K562 (cell line): ENCODE results near the gene TM4SF5. TPM values are rescaled to one million over a fixed set of nuclear protein-coding genes. Genes with fewer than 3 reads are reported as not detected.

ENCODE experiments used
- ATAC-seq: fragments of 200-7000 bp; cut with Tn5 transposase; 3 replicates; pipeline ENCODE4 v1.9.1; 2020; ENCODE audit warnings: moderate library complexity
- BruUV-seq: library from RNA; stranded (reverse); fragments of 400-500 nt; replicated peaks from 2 replicates; lab custom pipeline; 2021; lab: Mats Ljungman, UMichigan
- CTCF ChIA-PET: fragments of 300-600 bp; formaldehyde crosslinking; extraction: SDS; loops from one replicate; lab custom pipeline; 2021; ENCODE audit warnings: low intra/inter-chr PET ratio; lab: Yijun Ruan, JAX
- POLR2A ChIA-PET: fragments of 300-600, 350-650 bp; sonication (Branson Sonifier 250); formaldehyde crosslinking; extraction: SDS; loops from one replicate; lab custom pipeline; 2021; ENCODE audit warnings: antibody characterized with exemption, inconsistent platforms; lab: Yijun Ruan, JAX
- DNase-seq, 4 experiments: peaks; one replicate each; pipeline versions ENCODE4 v3.0.0 to v3.0.0-alpha.2; 2011 to 2018; ENCODE audit warnings: low spot score in 3 of 4, mixed read lengths in 3 of 4; ENCODE audit errors: extremely low read depth in 1 of 4
- FAIRE-seq: peaks from 2 replicates; lab custom pipeline; 2011; peaks lifted over from hg19 to GRCh38; lab: Jason Lieb, UNC
- H2AFZ ChIP-seq: 2 replicates; pipeline ENCODE4 v1.6.0; 2011; ENCODE audit warnings: low read depth, low read length, control low read depth, inconsistent platforms
- H3K27ac ChIP-seq: fragments of 200-600 bp; 3 replicates; pipeline ENCODE4 v1.8.0; 2011; ENCODE audit warnings: low read depth, mild to moderate bottlenecking, control low read depth, inconsistent platforms, low read length, moderate library complexity, mixed read lengths; ENCODE audit errors: extremely low read depth
- H3K27me3 ChIP-seq, 2 experiments: fragments of 300-600 bp in 1 of 2; 2 replicates in 1 of 2; 3 replicates in 1 of 2; pipeline versions ENCODE4 v1.6.0 to v1.8.0; 2011; ENCODE audit warnings: inconsistent platforms in 2 of 2, low read length in 2 of 2, mild to moderate bottlenecking in 1 of 2, mixed read lengths in 1 of 2, moderate library complexity in 1 of 2; ENCODE audit not compliant: control insufficient read depth in 2 of 2, insufficient read depth in 2 of 2
- H3K36me3 ChIP-seq: fragments of 300-600 bp; 3 replicates; pipeline ENCODE4 v1.8.0; 2011; ENCODE audit warnings: mild to moderate bottlenecking, low read length, inconsistent platforms; ENCODE audit not compliant: control insufficient read depth, insufficient read depth
- H3K4me1 ChIP-seq, 2 experiments: fragments of 200-600 bp in 1 of 2; replicated peaks in 1 of 2; 2 replicates in 1 of 2; 3 replicates in 1 of 2; pipeline versions ENCODE4 v1.5.1 to v1.8.0; 2011; ENCODE audit warnings: inconsistent platforms in 2 of 2, low read length in 2 of 2, mild to moderate bottlenecking in 1 of 2, mixed read lengths in 1 of 2, moderate library complexity in 1 of 2; ENCODE audit not compliant: control insufficient read depth in 2 of 2, insufficient read depth in 2 of 2
- H3K4me2 ChIP-seq: 2 replicates; pipeline ENCODE4 v1.6.1; 2011; ENCODE audit warnings: low read length, control low read depth, inconsistent platforms, mixed read lengths; ENCODE audit not compliant: insufficient read depth
- H3K4me3 ChIP-seq: fragments of 200-600 bp; sonication (generic), shearing (Covaris generic); 2 replicates; pipeline ENCODE4 v1.5.1; 2016; ENCODE audit warnings: control low read depth, inconsistent platforms
- H3K79me2 ChIP-seq: fragments of 200-600 bp; 3 replicates; pipeline ENCODE4 v1.8.0; 2011; ENCODE audit warnings: low read length, inconsistent platforms; ENCODE audit not compliant: control insufficient read depth, insufficient read depth
- H3K9ac ChIP-seq, 2 experiments: 2 replicates each; pipeline versions ENCODE4 v1.6.0 to v1.6.1; 2011; ENCODE audit warnings: low read depth in 2 of 2, low read length in 2 of 2, control low read depth in 1 of 2, inconsistent platforms in 1 of 2, mild to moderate bottlenecking in 1 of 2, mixed read lengths in 1 of 2; ENCODE audit not compliant: insufficient read depth in 1 of 2
- H3K9me1 ChIP-seq: one replicate; pipeline ENCODE4 v1.6.0; 2011; ENCODE audit warnings: inconsistent platforms, mild to moderate bottlenecking, low read length, moderate library complexity; ENCODE audit not compliant: control insufficient read depth, insufficient read depth
- H3K9me3 ChIP-seq: replicated peaks from 2 replicates; pipeline ENCODE4 v1.5.1; 2011; ENCODE audit warnings: low read depth, low read length, inconsistent platforms; ENCODE audit not compliant: control insufficient read depth, insufficient read depth
- H4K20me1 ChIP-seq: replicated peaks from 2 replicates; pipeline ENCODE4 v1.6.1; 2011; ENCODE audit warnings: low read length, inconsistent platforms, mixed read lengths; ENCODE audit not compliant: control insufficient read depth, insufficient read depth
- ATF1 ChIP-seq, 2 experiments: fragments of 450-650 bp in 1 of 2; IDR thresholded peaks; 2 replicates each; pipeline ENCODE4 v1.6.1; 2016; ENCODE audit warnings: missing compliant biosample characterization in 1 of 2, missing genetic modification characterization in 1 of 2
- CBFA2T3 ChIP-seq: fragments of 450-650 bp; IDR thresholded peaks from 2 replicates; pipeline ENCODE4 v1.6.1; 2017
- CREM ChIP-seq: IDR thresholded peaks from 2 replicates; pipeline ENCODE4 v1.6.1; 2014; ENCODE audit warnings: antibody characterized with exemption, low read depth
- CXXC5 ChIP-seq: fragments of 250-450 bp; sonication (Bioruptor Pico); IDR thresholded peaks from 2 replicates; pipeline ENCODE4 v1.8.0; 2022; ENCODE audit warnings: inconsistent platforms, mild to moderate bottlenecking, moderate library complexity
- EGR1 ChIP-seq: fragments of 450-650 bp; conservative IDR thresholded peaks from 2 replicates; pipeline ENCODE4 v1.6.1; 2017; ENCODE audit warnings: mild to moderate bottlenecking
- ERF ChIP-seq: fragments of 450-650 bp; formaldehyde crosslinking; IDR thresholded peaks from 2 replicates; pipeline ENCODE4 v1.4.0; 2020; ENCODE audit warnings: mild to moderate bottlenecking, mixed read lengths
- EZH2 ChIP-seq: IDR thresholded peaks from 2 replicates; pipeline ENCODE4 v1.6.1; 2012; ENCODE audit warnings: low read depth, mild to moderate bottlenecking, inconsistent platforms, low read length, borderline replicate concordance
- RFX5 ChIP-seq: IDR thresholded peaks from 2 replicates; pipeline ENCODE4 v1.6.1; 2011; ENCODE audit warnings: low read depth, mild to moderate bottlenecking, improper control_type of control experiment, low read length
- SOX6 ChIP-seq: fragments of 450-650 bp; IDR thresholded peaks from 2 replicates; pipeline ENCODE4 v1.6.1; 2014; ENCODE audit warnings: mild to moderate bottlenecking
- ZFX ChIP-seq: sonication (generic); formaldehyde crosslinking; IDR thresholded peaks from 2 replicates; pipeline ENCODE4 v1.8.0; 2022; ENCODE audit warnings: mild to moderate bottlenecking, missing genetic modification reagents, moderate library complexity
- WGBS: fragments of 100-300 bp; shearing (Covaris generic); methylation state at CpG from one replicate; pipeline ENCODE4 v1.1.6; 2016; ENCODE audit warnings: low coverage, mixed read lengths; ENCODE audit not compliant: insufficient coverage; ENCODE audit errors: missing lambda C conversion rate; 5-methylcytosine and 5-hydroxymethylcytosine counted together
- in situ Hi-C: fragments of 300-500 bp; cut with MboI; formaldehyde crosslinking; loops from 4 replicates; pipeline ENCODE4 v1.15.0; 2018; ENCODE audit warnings: inconsistent platforms, mixed read lengths
- intact Hi-C: fragments of 100-400 bp; cut with micrococcal nuclease; formaldehyde crosslinking; loops from 2 replicates; pipeline ENCODE4 v1.14.2; 2022
- polyA plus RNA-seq, 8 experiments: library from polyadenylated mRNA; depleted of rRNA in 4 of 8; stranded (reverse) in 5 of 8; unstranded in 3 of 8; fragments of >200 nt; fragmentation: Nextera tagmentation in 2 of 8; fragmentation: Illumina TruSeq in 1 of 8; extraction: Ambion mirVana in 2 of 8; extraction: Trizol in 1 of 8; gene quantifications; 2 replicates each; pipeline versions ENCODE4 v1.2.1 to v1.2.3, GENCODE V29; 2011 to 2014; ENCODE audit warnings: inconsistent platforms in 1 of 8, missing spikeins in 1 of 8
- total RNA-seq, 7 experiments: library from RNA; depleted of rRNA in 6 of 7; stranded (reverse); fragments of >200 nt in 6 of 7; fragmentation: Illumina TruSeq in 2 of 7; extraction: Trizol in 2 of 7; gene quantifications; 2 replicates each; pipeline versions ENCODE4 v1.2.1 to v1.2.3, GENCODE V29; 2011 to 2021; ENCODE audit warnings: low replicate concordance in 1 of 7
- TF ChIP-seq, protein P1 (sequence below), 2 experiments: IDR thresholded peaks; 2 replicates each; pipeline ENCODE4 v1.6.1; 2012; ENCODE audit warnings: improper control_type of control experiment in 2 of 2, low read depth in 2 of 2, low read length in 2 of 2, borderline replicate concordance in 1 of 2
- TF ChIP-seq, protein P2 (sequence below): sonication (generic); formaldehyde crosslinking; IDR thresholded peaks from 2 replicates; pipeline ENCODE4 v1.5.0; 2020; ENCODE audit warnings: missing genetic modification reagents
- TF ChIP-seq, protein P3 (sequence below), 2 experiments: IDR thresholded peaks; 2 replicates each; pipeline ENCODE4 v1.6.1; 2011; ENCODE audit warnings: borderline replicate concordance in 1 of 2, control low read depth in 1 of 2, low read depth in 1 of 2, low read length in 1 of 2, mild to moderate bottlenecking in 1 of 2, mixed read lengths in 1 of 2, moderate library complexity in 1 of 2; ENCODE audit not compliant: insufficient read depth in 1 of 2, insufficient read length in 1 of 2, poor library complexity in 1 of 2, severe bottlenecking in 1 of 2; ENCODE audit errors: extremely low read depth in 1 of 2

The TM4SF5 gene
- total and polyA plus RNA-seq, 9 of the 15 experiments (the other 6 are each of a cell fraction or from before 2014, with no cell fraction given) = not detected

DNA sequence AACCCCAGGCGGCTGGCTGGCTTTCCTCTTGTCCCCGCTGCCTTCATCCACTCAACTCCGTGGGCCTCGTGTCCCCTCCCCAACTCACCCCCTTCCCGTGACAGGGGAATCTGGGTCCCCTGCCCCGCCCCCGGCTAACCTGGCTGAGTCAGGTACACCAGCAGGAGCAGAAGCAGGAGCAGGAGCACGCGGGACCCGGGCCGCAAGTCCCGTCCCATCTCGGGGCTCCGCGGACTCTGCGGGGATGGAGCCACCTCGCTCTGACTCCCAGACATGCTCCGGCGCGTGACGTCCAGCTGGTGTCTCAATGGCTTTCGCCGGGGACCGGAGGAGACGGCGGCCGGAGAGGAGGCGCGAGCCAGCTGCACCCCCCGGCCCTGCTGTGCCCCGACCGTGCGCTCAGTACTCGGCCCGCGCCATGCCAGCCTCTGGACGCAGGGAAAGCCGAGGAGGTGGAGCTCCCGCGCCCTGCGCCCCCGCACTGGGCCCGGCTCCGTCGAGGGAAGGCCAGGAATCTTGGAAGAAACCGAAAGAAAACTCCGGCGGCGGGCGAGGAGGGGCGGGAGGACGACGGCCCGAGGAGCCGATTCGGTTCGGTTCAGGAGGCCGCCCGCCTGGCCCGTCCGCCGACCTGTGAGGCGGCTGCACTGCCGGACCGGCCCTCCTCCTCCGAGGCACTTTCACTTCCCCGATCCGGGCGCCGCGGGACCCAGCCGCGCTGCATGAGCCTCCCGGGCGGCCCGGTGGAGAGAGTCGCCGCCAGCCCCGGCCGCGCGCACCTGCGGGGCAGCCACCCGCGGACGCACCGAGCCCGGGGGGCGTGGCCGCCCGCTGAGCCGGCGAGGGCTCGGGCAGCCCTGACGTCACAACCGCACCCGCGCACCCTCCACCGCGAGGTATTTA, 32.3 kb upstream of the TM4SF5 start, which contains the start of the genes CXCL16 and ZMYND15:
Gene CXCL16 (minus strand): TSS at position 807 of the 903 bp plus-strand sequence. CDS start 589 bp downstream, at position 218.
Gene ZMYND15 (plus strand): TSS at position 712 of the 903 bp plus-strand sequence. CDS start 716 bp downstream, outside the sequence.
- ChIA-PET POLR2A (interaction anchor here (1.1 kb wide), 1 partner anchor 16 kb away, joined by 4 read pairs; no protein-coding TSS in a partner anchor), CTCF (interaction anchor here (0.7 kb wide), 1 partner anchor 402 kb away, joined by 3 read pairs; no protein-coding TSS in a partner anchor)
- Histone ChIP-seq H3K9me1 (no peaks in the 10 kb centered on the region), H3K4me1 (peaks cover 4 to 15% of the 10 kb centered on the region in 2 experiments; a peak in 3 of 5 replicates), H3K79me2 (no peaks in the 10 kb centered on the region), H3K27ac (no peak within 1 kb of the TSS), H3K4me3 (peak within 1 kb of the TSS; percentile 43), H3K9me3 (no peaks in the 10 kb centered on the region), H3K27me3 (peaks cover 15 to 40% of the 10 kb centered on the region in 2 experiments), H2AFZ (peak within 1 kb of the TSS; percentile 68), H3K9ac (peak within 1 kb of the TSS in 1 of 2 experiments; percentile 83; a peak in 2 of 4 replicates), H3K4me2 (peak within 1 kb of the TSS; percentile 72), H3K36me3 (no peaks in the 10 kb centered on the region), H4K20me1 (no peaks in the 10 kb centered on the region)
- ATAC-seq = peak; percentile 68
- peak; percentile 21 to 79 (median 60) for DNase-seq
- under 1% methylated on average over 44 of the region's 100 CpGs for WGBS
- intact Hi-C loops = no loop called here
- BruUV-seq = no TSS peak
- in situ Hi-C loops = no loop called here
- FAIRE-seq = no peak
- peak; percentile 42 for TF ChIP-seq CXXC5 (CRISPR knock-in tag)
- TF ChIP-seq ATF1 (CRISPR knock-in tag; IDR thresholded peaks at IDR 0.05) = no peak
- TF ChIP-seq ATF1 (tag; IDR thresholded peaks at IDR 0.05) = peak; percentile 25; the same call in 1 of the 2 replicates
- TF ChIP-seq EZH2 = peak; percentile 77; the same call in 1 of the 2 replicates
- TF ChIP-seq, protein P1, sequence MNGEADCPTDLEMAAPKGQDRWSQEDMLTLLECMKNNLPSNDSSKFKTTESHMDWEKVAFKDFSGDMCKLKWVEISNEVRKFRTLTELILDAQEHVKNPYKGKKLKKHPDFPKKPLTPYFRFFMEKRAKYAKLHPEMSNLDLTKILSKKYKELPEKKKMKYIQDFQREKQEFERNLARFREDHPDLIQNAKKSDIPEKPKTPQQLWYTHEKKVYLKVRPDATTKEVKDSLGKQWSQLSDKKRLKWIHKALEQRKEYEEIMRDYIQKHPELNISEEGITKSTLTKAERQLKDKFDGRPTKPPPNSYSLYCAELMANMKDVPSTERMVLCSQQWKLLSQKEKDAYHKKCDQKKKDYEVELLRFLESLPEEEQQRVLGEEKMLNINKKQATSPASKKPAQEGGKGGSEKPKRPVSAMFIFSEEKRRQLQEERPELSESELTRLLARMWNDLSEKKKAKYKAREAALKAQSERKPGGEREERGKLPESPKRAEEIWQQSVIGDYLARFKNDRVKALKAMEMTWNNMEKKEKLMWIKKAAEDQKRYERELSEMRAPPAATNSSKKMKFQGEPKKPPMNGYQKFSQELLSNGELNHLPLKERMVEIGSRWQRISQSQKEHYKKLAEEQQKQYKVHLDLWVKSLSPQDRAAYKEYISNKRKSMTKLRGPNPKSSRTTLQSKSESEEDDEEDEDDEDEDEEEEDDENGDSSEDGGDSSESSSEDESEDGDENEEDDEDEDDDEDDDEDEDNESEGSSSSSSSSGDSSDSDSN (IDR thresholded peaks at IDR 0.05; ENCODE audit: borderline replicate concordance in 1 of 2, low read depth in 2 of 2, low read length in 2 of 2) = 0 out of 4 replicates have a peak, but pooled peaks of 1 of the 2 experiments have one; percentile 49
- no peak for TF ChIP-seq CBFA2T3
- TF ChIP-seq EGR1 = peak; percentile 55; the same call in 1 of the 2 replicates
- TF ChIP-seq, protein P2, sequence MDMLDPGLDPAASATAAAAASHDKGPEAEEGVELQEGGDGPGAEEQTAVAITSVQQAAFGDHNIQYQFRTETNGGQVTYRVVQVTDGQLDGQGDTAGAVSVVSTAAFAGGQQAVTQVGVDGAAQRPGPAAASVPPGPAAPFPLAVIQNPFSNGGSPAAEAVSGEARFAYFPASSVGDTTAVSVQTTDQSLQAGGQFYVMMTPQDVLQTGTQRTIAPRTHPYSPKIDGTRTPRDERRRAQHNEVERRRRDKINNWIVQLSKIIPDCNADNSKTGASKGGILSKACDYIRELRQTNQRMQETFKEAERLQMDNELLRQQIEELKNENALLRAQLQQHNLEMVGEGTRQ (CRISPR knock-in tag) = 0 out of 2 replicates have a peak, but pooled peaks have one; percentile 7
- no peak for TF ChIP-seq ERF (CRISPR knock-in tag)
- no peak for TF ChIP-seq RFX5
- no peak for TF ChIP-seq SOX6
- TF ChIP-seq, protein P3, sequence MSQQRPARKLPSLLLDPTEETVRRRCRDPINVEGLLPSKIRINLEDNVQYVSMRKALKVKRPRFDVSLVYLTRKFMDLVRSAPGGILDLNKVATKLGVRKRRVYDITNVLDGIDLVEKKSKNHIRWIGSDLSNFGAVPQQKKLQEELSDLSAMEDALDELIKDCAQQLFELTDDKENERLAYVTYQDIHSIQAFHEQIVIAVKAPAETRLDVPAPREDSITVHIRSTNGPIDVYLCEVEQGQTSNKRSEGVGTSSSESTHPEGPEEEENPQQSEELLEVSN (IDR thresholded peaks at IDR 0.05; ENCODE audit: borderline replicate concordance in 1 of 2, extremely low read depth in 1 of 2, insufficient read depth in 1 of 2, insufficient read length in 1 of 2, low read depth in 1 of 2, low read length in 1 of 2, poor library complexity in 1 of 2, severe bottlenecking in 1 of 2) = peak in 1 of 2 experiments; percentile 32
- peak; percentile 37 for TF ChIP-seq ZFX (CRISPR knock-in tag)
- TF ChIP-seq CREM = peak; percentile 34; the same call in 1 of the 2 replicates
